Activated naive CD4-positive, alpha-beta T cell treated with anti-CD3 and anti-CD28 coated beads for 36 hours (primary cell): ENCODE data around the gene PRPF6. TPM values are rescaled to one million over a fixed set of nuclear protein-coding genes. Genes with fewer than 3 reads are reported as not detected.

Source experiments
- CTCF ChIA-PET: fragments of 350-600 bp; sonication (Branson Sonifier 250); formaldehyde crosslinking; loops from one replicate; lab custom pipeline; 2021; ENCODE audit warnings: antibody characterized with exemption; lab: Charles Lee
- DNase-seq: peaks from one replicate; pipeline ENCODE4 v3.0.0-alpha.2; 2020
- H3K27ac Mint-ChIP-seq: one replicate; pipeline ENCODE4 v1.8.0; 2021; ENCODE audit warnings: mild to moderate bottlenecking, mixed read lengths
- H3K27me3 Mint-ChIP-seq: one replicate; pipeline ENCODE4 v1.8.0; 2021; ENCODE audit warnings: low read depth, mixed read lengths
- H3K36me3 Mint-ChIP-seq: one replicate; pipeline ENCODE4 v1.8.0; 2021; ENCODE audit warnings: low read depth, mixed read lengths
- H3K4me1 Mint-ChIP-seq: one replicate; pipeline ENCODE4 v1.8.0; 2021; ENCODE audit warnings: low read depth, mixed read lengths
- H3K4me3 Mint-ChIP-seq: one replicate; pipeline ENCODE4 v1.8.0; 2021; ENCODE audit warnings: mild to moderate bottlenecking, moderate library complexity, mixed read lengths
- H3K9me3 Mint-ChIP-seq: one replicate; pipeline ENCODE4 v1.8.0; 2021; ENCODE audit warnings: mixed read lengths
- intact Hi-C: fragments of 100-400 bp; cut with micrococcal nuclease; formaldehyde crosslinking; loops from one replicate; pipeline ENCODE4 v1.15.1; 2023
- total RNA-seq, 2 experiments: library from RNA; stranded (reverse); gene quantifications; one replicate each; pipeline ENCODE4 v1.2.3, GENCODE V29; 2021

Gene PRPF6
- total RNA-seq, 2 experiments from 2014 or later: 39.4 to 40.2 TPM

DNA sequence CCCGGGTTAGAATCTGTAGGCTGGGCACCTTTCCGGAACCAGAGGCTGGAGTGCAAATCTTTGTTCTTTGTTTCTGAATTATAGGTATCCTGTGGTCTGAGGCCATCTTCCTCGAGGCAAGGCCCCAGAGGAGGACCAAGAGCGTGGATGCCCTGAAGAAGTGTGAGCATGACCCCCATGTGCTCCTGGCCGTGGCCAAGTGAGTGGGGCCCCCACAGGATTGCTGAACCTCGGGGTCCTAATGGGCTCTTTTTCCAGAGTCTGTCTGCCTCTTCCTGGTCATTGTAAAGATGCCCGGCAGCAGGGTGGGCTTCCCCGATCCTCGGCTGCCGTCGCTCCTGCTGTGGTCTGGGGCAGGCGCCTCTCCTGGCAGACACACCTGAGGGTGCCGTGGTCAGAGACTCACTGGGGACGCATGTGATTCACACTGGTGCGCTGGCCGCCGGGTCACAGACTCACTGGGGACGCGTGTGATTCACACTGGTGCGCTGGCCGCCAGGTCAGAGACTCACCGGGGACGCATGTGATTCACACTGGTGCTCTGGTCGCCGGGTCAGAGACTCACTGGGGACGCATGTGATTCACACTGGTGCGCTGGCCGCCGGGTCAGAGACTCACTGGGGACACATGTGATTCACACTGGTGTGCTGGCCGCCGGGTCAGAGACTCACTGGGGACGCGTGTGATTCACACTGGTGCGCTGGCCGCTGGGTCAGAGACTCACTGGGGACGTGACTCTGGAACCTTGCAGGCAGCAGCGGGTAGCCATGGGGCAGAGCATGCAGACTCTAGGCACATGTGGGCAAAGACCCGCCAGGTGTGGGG, 48.6 kb downstream of the PRPF6 start:
- Mint-ChIP-seq H3K4me3 (no peak overlapping the region), H3K4me1 (peaks cover 7% of the 10 kb centered on the region), H3K9me3 (no peaks in the 10 kb centered on the region), H3K27me3 (no peaks in the 10 kb centered on the region), H3K27ac (no peak overlapping the region), H3K36me3 (peaks cover 21% of the 10 kb centered on the region)
- CTCF ChIA-PET: no interaction called here
- intact Hi-C loops: no loop called here
- no peak for DNase-seq

DNA sequence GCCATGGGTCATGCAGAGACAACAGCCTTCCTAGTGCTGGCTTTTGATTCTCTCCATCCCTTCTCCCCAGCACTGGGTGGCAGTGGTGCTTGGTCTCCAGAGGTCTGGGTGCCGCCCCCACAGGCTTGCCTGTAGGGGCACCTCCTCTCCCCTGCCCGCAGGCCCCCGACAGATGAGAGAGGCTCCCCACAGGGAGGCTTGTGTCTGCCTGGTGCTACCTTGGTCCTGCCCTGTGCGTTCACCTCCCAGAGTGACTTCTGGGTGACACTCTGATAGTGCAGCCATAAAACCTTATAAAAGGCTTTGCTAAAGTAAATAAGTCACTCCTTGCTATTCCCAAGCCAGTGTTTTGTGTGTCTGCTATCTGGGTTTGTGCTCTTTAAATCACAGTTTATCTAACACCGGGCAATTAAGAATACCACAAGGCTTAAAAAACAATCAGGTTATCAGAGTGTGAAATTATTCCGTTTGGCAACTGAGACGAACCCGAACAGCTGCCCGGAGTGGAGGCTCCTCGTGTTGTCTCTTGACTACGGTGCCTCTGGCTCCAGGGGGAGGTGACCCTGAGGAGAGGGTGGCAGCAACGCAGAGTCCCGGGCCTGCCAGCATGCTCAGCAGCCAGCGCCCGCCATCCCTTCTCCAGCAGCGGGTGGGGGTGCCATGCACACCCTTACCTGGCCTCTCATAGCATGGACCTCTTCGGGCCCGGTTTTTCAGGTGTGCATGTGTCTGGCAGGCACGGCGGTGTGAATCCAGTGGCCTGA, 49.6 kb downstream of the PRPF6 start:
- Mint-ChIP-seq H3K4me1 (peaks cover 16% of the 10 kb centered on the region), H3K27ac (no peak overlapping the region), H3K36me3 (peaks cover 18% of the 10 kb centered on the region), H3K4me3 (no peak overlapping the region), H3K9me3 (no peaks in the 10 kb centered on the region), H3K27me3 (no peaks in the 10 kb centered on the region)
- no peak for DNase-seq
- intact Hi-C loops: no loop called here
- CTCF ChIA-PET: no interaction called here

DNA sequence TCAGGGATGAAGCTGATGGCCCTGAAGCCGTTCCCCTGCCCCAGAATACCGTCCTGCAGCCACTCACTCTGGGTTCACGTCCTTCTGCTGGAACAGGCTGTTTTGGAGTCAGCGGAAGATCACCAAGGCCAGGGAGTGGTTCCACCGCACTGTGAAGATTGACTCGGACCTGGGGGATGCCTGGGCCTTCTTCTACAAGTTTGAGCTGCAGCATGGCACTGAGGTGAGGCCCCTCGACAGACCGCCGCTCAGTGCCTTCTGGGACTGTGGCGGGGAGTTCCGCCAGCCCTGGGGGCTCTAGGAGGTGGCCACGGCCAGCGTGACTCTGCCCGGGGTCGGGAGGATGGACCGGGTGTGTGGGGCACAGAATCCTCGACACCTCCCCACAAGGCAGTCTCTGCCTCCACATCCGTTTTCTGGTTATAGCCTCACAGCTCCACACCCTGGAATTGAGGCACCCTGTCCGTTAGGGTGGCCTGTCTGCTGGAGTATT, 50.9 kb downstream of the PRPF6 start:
- no peak overlapping the region for H3K27ac Mint-ChIP-seq
- no peaks in the 10 kb centered on the region for H3K9me3 Mint-ChIP-seq
- no peak overlapping the region for H3K4me3 Mint-ChIP-seq
- H3K4me1 Mint-ChIP-seq: peaks cover 27% of the 10 kb centered on the region
- no peaks in the 10 kb centered on the region for H3K27me3 Mint-ChIP-seq
- peaks cover 16% of the 10 kb centered on the region for H3K36me3 Mint-ChIP-seq
- CTCF ChIA-PET: interaction anchor here (0.7 kb wide), 1 partner anchor 615 kb away, joined by 3 read pairs; no protein-coding TSS in a partner anchor
- intact Hi-C loops: no loop called here
- DNase-seq: no peak

DNA sequence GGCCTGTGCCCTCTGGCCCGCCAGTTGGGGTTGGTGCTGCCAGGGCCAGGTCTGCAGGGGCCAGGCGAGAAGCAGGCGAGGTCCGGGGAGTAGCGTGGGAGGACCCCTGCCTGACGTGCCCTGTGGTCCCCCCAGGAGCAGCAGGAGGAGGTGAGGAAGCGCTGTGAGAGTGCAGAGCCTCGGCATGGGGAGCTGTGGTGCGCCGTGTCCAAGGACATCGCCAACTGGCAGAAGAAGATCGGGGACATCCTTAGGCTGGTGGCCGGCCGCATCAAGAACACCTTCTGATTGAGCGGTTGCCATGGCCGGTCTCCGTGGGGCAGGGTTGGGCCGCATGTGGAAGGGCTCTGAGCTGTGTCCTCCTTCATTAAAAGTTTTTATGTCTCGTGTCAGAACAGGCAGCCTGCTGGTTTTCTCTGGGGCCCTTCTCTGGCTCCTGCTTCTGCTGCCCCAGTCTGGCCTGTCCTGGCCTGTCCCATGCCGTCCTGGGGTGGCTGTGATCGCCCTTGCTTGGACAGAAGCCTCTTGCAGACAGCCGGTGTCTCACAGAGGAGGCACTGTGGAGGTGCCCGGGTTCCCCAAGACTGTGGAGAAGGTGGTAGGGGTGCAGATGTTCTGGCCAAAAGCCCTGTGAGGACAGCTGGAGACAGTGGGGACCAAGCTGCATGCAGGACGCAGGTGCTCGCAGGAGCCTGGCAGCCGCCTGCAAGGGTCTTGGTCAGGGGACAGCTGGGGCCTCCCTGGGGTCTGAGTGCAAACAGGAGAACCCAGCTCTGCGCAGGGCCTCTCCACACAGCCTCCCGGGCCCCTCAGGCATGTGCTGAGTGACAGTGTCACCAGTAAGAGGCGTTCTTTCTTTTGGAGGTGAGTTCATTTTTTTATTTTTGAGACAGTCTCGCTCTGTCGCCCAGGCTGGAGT, 52.0 kb downstream of the PRPF6 start:
- Mint-ChIP-seq H3K4me3 (no peak overlapping the region), H3K36me3 (peaks cover 10% of the 10 kb centered on the region), H3K9me3 (no peaks in the 10 kb centered on the region), H3K4me1 (peaks cover 33% of the 10 kb centered on the region), H3K27ac (no peak overlapping the region), H3K27me3 (peaks cover 2% of the 10 kb centered on the region)
- DNase-seq: no peak
- CTCF ChIA-PET: interaction anchor here (0.6 to 1.1 kb wide), 2 partner anchors 10 to 24 kb away, joined by 3 to 4 read pairs; no protein-coding TSS in a partner anchor
- intact Hi-C loops: no loop called here

DNA sequence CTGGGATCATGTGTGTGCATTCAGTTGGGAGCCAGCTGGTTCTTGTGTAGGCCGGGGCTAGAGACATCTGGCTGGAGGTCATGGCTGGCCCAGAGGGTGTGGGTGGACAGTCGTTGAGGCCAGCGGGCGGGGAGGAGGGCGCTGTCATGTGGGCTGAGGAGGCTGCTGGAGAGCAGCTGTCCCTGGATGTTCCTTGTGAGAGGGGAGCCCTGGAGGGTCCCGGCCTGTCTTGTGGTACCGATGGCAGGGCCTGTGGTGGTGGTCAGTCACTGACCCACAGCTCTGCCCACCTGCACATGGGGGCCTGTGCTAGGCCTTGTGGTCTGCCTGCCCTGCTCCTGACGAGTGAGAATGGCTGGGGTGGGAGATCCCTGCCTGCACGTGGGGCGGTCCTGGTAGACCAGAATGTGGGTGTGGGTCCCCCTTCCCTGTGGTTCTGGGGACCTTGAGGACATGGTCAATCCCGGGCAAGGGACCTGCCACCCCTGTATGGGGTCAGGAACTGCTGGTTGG, 53.1 kb downstream of the PRPF6 start:
- no peak overlapping the region for H3K4me3 Mint-ChIP-seq
- H3K27ac Mint-ChIP-seq: peak overlapping the region; percentile 46
- peaks cover 34% of the 10 kb centered on the region for H3K4me1 Mint-ChIP-seq
- CTCF ChIA-PET: interaction anchor here (1.1 kb wide), 1 partner anchor 23 kb away, joined by 3 read pairs; no protein-coding TSS in a partner anchor
- no peaks in the 10 kb centered on the region for H3K9me3 Mint-ChIP-seq
- peaks cover 2% of the 10 kb centered on the region for H3K27me3 Mint-ChIP-seq
- peaks cover 9% of the 10 kb centered on the region for H3K36me3 Mint-ChIP-seq
- no peak for DNase-seq
- intact Hi-C loops: no loop called here

DNA sequence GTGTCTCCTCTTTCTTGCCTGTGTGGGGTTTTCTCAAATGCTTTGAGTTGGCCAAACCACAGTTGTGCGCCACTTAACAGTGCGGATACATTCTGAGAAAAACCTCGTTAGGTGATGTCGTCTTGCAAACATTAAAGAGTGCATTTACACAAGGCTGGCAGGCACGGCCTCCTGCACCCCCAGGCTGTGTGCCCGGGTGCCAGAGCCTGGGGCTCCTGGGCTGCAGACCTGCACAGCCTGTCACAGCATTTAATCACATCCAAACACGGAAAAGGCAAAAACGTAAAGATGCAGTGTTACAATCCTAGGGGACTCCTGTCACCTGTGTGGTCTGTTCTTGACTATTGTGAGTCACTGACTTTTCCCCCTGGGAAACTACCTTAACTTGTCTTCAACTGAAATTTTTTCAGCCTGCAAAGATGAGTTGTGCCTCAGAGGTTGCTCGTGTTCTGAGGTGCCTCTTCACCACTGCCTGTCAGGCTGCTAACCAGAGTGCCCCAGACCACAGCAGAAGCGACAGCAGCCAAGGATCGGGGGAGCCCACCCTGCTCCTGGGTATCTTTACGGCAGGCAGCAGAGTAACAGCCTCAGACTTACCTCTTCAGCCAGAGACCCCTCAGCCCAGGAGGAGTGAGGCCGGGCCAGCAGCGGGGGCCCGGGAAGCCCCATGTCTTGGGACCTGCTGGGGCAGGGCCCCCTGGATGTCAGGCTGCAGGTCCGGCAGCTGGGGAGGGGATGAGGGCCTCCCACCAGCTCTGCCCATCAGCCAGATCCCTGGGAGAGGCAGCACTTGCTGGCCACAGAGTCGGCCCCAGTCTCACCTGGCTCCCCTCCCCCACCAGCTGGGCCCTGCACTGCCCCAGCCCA, 54.4 kb downstream of the PRPF6 start:
- DNase-seq: peak; percentile 61
- Mint-ChIP-seq H3K4me1 (peaks cover 46% of the 10 kb centered on the region), H3K27me3 (peaks cover 2% of the 10 kb centered on the region), H3K36me3 (peaks cover 4% of the 10 kb centered on the region), H3K4me3 (no peak overlapping the region), H3K9me3 (no peaks in the 10 kb centered on the region), H3K27ac (peak overlapping the region; percentile 88)
- intact Hi-C loops: loop anchor here (5.0 kb wide), 1 partner anchor 128 kb away; no protein-coding TSS in a partner anchor
- CTCF ChIA-PET: interaction anchor here (0.7 to 1.5 kb wide), 2 partner anchors 19 to 398 kb away, joined by 3 to 4 read pairs; no protein-coding TSS in a partner anchor

DNA sequence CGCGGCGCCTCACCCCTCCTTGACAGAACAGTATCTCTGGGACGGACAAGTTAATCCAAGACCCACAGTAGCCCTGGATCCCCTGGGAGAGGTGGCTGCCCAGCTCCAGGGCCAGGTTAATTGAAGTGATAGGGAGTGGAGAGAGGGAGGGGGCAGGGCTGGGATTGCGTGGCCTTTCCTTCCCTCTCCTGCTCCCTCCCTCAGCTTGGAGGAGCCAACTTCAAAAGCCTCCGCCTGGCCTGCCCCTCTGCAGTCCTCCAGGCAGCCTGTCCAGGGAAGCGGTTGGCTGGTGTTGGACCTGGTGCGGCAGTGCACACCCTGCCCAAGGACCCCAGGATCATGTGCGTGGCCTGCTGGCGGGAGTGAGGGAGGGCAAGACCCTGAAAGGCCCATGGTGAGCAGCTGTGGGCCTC, 55.0 kb downstream of the PRPF6 start, which contains the start of gene C20orf204:
Gene C20orf204, plus strand, starts transcription at position 250 of the 413 bp plus-strand sequence. Its CDS starts 142 bp downstream, at position 392.
- CTCF ChIA-PET: interaction anchor here (0.7 to 1.5 kb wide), 3 partner anchors 13 to 398 kb away, joined by 3 to 4 read pairs (median 4); no protein-coding TSS in a partner anchor
- intact Hi-C loops: loop anchor here (5.0 kb wide), 1 partner anchor 129 kb away; no protein-coding TSS in a partner anchor
- Mint-ChIP-seq H3K27me3 (peaks cover 2% of the 10 kb centered on the region), H3K4me3 (peak within 1 kb of the TSS; percentile 4), H3K9me3 (no peaks in the 10 kb centered on the region), H3K4me1 (peaks cover 48% of the 10 kb centered on the region), H3K36me3 (peaks cover 2% of the 10 kb centered on the region), H3K27ac (peak within 1 kb of the TSS; percentile 88)
- no peak for DNase-seq

DNA sequence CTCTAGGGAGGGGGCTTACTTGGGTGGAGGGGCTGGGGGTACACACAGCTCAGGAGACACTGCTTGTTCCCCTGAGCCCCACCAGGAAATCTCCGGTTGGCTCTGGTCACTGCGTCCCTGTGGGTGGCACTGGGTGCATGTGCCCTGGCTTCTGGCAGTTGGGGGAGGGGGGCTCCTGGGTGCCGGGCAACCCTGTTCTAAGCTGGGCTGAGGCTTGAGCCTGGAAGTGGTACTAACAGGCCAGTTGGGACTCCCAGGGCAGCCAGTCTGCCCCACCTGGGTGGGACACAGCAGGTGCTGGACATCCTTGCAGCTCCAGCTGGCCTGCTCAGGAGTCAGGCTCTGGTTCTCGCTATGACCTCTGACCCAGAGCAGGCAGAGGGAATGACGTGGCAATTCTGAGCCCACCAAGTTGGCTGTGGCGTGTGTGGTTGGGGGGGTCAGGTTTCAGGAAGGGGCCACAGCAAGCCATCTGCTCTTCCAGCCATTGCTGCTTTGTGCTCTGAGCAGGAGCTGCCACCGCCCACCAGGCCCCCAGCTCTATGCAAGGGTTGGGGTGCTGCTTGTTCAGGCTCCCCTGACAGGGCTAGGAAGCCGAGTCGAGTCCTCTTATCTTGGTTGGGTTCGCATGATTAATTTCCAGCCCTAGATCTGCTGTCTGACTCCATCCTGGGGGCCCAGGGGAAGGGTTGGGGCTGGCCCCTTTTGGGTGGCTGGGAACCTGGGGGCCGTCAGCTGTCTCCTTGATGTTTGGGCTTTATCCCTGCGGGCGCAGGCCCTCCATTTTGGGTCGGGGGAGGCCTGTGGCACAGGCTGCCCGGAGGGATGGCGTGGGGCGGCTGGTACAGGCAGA, 55.6 kb downstream of the PRPF6 start:
- CTCF ChIA-PET: interaction anchor here (0.7 to 5.3 kb wide), 6 partner anchors 13 to 399 kb away, joined by 3 to 39 read pairs (median 4); partner anchors contain the start of genes PRPF6 and SAMD10
- Mint-ChIP-seq H3K27me3 (peaks cover 2% of the 10 kb centered on the region), H3K4me3 (peak overlapping the region; percentile 4), H3K9me3 (no peaks in the 10 kb centered on the region), H3K4me1 (peaks cover 52% of the 10 kb centered on the region), H3K36me3 (peaks cover 2% of the 10 kb centered on the region), H3K27ac (no peak overlapping the region)
- peak; percentile 38 for DNase-seq
- intact Hi-C loops: loop anchor here (5.0 kb wide), 1 partner anchor 129 kb away; no protein-coding TSS in a partner anchor

DNA sequence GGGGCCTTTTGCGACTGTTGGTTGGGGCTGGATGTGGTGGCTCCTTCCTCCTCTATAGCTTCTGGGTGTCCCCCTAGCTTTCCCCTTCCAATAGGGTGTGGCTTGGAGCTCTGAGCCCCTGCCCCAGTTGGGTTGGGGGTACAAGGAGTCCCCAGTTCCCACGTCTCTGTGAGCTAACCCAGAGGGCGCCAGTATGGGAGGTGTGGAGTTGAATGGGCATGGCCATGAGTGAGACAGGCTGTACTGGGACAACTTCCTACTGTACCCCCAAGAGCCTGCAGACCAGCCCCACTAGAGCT, 56.2 kb downstream of the PRPF6 start:
- H3K36me3 Mint-ChIP-seq: peaks cover 2% of the 10 kb centered on the region
- H3K9me3 Mint-ChIP-seq: no peaks in the 10 kb centered on the region
- H3K27ac Mint-ChIP-seq: no peak overlapping the region
- CTCF ChIA-PET: interaction anchor here (0.7 to 5.3 kb wide), 4 partner anchors 14 to 84 kb away, joined by 3 to 39 read pairs (median 18); partner anchors contain the start of genes PRPF6 and SAMD10
- no peak for DNase-seq
- H3K27me3 Mint-ChIP-seq: peaks cover 2% of the 10 kb centered on the region
- H3K4me3 Mint-ChIP-seq: no peak overlapping the region
- intact Hi-C loops: loop anchor here (5.0 kb wide), 1 partner anchor 130 kb away; no protein-coding TSS in a partner anchor
- peaks cover 53% of the 10 kb centered on the region for H3K4me1 Mint-ChIP-seq
